NB4 (cell line): Measurements from ENCODE around the gene UBR2.
"Not testable (repeated sequence)": the region's sequence is repeated elsewhere in the genome, so short reads cannot be mapped to it uniquely, and the experiment has no call there.

ENCODE experiments used
- POLR2A ChIP-seq: IDR thresholded peaks from 2 replicates; pipeline ENCODE4 v1.6.1; 2011; ENCODE audit warnings: mild to moderate bottlenecking; ENCODE audit not compliant: insufficient read length; ENCODE audit errors: extremely low read depth
- TF ChIP-seq, protein P1 (sequence below): IDR thresholded peaks from one replicate; pipeline ENCODE4 v1.5.1; 2012; ENCODE audit warnings: low read depth, low read length

DNA sequence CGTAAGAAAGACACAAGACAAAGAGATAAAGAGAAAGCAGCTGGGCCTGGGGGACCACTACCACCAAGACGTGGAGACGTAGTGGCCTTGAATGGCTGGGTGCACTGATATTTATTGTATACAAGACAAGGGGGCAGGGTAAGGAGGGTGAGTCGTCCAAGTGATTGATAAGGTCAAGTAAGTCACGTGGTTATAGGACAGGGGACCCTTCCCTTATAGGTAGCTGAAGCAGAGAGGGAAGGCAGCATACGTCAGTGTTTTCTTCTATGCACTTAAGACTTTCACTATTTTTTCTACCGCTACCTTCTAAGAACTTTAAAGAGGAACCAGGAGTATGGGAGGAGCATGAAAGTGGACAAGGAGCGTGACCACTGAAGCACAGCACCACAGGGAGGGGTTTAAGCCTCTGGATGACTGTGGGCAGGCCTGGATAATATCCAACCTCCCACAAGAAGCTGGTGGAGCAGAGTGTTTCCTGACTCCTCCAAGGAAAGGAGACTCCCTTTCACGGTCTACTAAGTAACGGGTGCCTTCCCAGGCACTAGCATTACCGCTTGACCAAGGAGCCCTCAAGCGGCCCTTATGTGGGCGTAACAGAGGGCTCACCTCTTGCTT lies 170.1 kb downstream of the UBR2 start:
- TF ChIP-seq POLR2A, result not testable (repeated sequence)
- TF ChIP-seq, protein P1, sequence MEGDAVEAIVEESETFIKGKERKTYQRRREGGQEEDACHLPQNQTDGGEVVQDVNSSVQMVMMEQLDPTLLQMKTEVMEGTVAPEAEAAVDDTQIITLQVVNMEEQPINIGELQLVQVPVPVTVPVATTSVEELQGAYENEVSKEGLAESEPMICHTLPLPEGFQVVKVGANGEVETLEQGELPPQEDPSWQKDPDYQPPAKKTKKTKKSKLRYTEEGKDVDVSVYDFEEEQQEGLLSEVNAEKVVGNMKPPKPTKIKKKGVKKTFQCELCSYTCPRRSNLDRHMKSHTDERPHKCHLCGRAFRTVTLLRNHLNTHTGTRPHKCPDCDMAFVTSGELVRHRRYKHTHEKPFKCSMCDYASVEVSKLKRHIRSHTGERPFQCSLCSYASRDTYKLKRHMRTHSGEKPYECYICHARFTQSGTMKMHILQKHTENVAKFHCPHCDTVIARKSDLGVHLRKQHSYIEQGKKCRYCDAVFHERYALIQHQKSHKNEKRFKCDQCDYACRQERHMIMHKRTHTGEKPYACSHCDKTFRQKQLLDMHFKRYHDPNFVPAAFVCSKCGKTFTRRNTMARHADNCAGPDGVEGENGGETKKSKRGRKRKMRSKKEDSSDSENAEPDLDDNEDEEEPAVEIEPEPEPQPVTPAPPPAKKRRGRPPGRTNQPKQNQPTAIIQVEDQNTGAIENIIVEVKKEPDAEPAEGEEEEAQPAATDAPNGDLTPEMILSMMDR, result not testable (repeated sequence)
